ENCODE measurements around the gene ARHGEF4.

DNA sequence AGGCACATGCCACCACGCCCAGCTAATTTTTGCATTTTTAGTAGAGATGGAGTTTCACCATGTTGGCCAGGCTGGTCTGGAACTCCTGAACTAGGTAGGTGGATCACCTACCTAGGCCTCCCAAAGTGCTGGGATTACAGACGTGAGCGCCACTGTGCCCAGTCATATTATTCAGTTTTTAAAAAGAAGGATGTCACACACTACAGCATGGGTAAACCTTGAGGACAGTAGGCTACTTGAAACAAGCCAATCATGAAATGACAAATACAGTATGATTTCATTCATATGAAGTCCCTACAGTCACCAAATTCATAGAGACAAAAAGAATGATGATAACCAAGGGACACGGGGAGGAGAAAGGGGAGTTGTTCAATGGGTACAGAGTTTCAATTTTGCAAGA is 31.1 kb upstream of the ARHGEF4 start:
- TF ChIP-seq EZH2phosphoT487 (IDR thresholded peaks at IDR 0.05; ENCODE audit: borderline replicate concordance) (no peak), CTCF (conservative IDR thresholded peaks at IDR 0.05; ENCODE audit: low read length) (no peak)

Measured in Loucy (cell line).